Bronchial epithelial cell (primary cell): ENCODE measurements around the gene SEC31A. TPM values are rescaled to one million over a fixed set of nuclear protein-coding genes. Genes with fewer than 3 reads are reported as not detected.
A peak's percentile ranks its signal among the peaks of the same experiment; 100 is the strongest.
"Not testable (repeated sequence)": the region's sequence is repeated elsewhere in the genome, so short reads cannot be mapped to it uniquely, and the experiment has no call there.

Experiments
- DNase-seq: peaks from one replicate; pipeline ENCODE4 v3.0.0-alpha.2; 2010; ENCODE audit warnings: low read depth
- FAIRE-seq: peaks from 2 replicates; lab custom pipeline; 2011; peaks lifted over from hg19 to GRCh38; lab: Jason Lieb, UNC
- H3K27me3 ChIP-seq: 2 replicates; pipeline ENCODE4 v1.5.1; 2011; ENCODE audit warnings: low read length; ENCODE audit not compliant: control insufficient read depth, insufficient read depth
- H3K36me3 ChIP-seq: 2 replicates; pipeline ENCODE4 v1.5.1; 2011; ENCODE audit warnings: low read length; ENCODE audit not compliant: control insufficient read depth, insufficient read depth
- H3K4me3 ChIP-seq: 2 replicates; pipeline ENCODE4 v1.5.1; 2011; ENCODE audit warnings: mild to moderate bottlenecking, low read depth, low read length, control low read depth
- CTCF ChIP-seq: IDR thresholded peaks from 2 replicates; pipeline ENCODE4 v1.5.1; 2011; ENCODE audit warnings: mild to moderate bottlenecking, moderate library complexity, low read length, control low read depth, inconsistent platforms; ENCODE audit not compliant: insufficient read depth, severe bottlenecking
- total RNA-seq: library from RNA; depleted of rRNA; stranded (reverse); fragments of >200 nt; gene quantifications from 2 replicates; pipeline ENCODE4 v1.2.1, GENCODE V29; 2014

The SEC31A gene
- total RNA-seq, 1 donor from 2014 or later = 128 TPM

- FAIRE-seq (no peak), DNase-seq (no peak)
- Histone ChIP-seq H3K27me3 (no peaks in the 10 kb centered on the region), H3K4me3 (no peak overlapping the region), H3K36me3 (peaks cover 23% of the 10 kb centered on the region)
- no peak for TF ChIP-seq CTCF
These were observed 22.4 kb downstream of the SEC31A start for GRCh38 chr4:82868572-82868971.

GRCh38 chr4:82866706-82867385 lies 24.1 kb downstream of the SEC31A start:
- FAIRE-seq = no peak
- no peak overlapping the region for H3K4me3 ChIP-seq

GRCh38 chr4:82866033-82866432 lies 24.9 kb downstream of the SEC31A start:
- DNase-seq = peak; percentile 45
- H3K36me3 ChIP-seq = peaks cover 20% of the 10 kb centered on the region
- H3K4me3 ChIP-seq, FAIRE-seq, H3K27me3 ChIP-seq: not testable (repeated sequence)

More at GRCh38 chr4:82866706-82867385, 24.1 kb downstream of the SEC31A start:
- DNase-seq = no peak
- H3K27me3 ChIP-seq = no peaks in the 10 kb centered on the region
- peaks cover 24% of the 10 kb centered on the region for H3K36me3 ChIP-seq
- no peak for TF ChIP-seq CTCF

- Histone ChIP-seq H3K4me3 (no peak overlapping the region), H3K36me3 (peaks cover 16% of the 10 kb centered on the region), H3K27me3 (no peaks in the 10 kb centered on the region)
- DNase-seq = peak; percentile 98
- no peak for FAIRE-seq
- TF ChIP-seq CTCF = no peak
These were observed 25.4 kb downstream of the SEC31A start for GRCh38 chr4:82865592-82865991.

- no peaks in the 10 kb centered on the region for H3K27me3 ChIP-seq
- no peak for FAIRE-seq
- no peak for DNase-seq
- no peak for TF ChIP-seq CTCF
- H3K4me3 ChIP-seq = no peak overlapping the region
- H3K36me3 ChIP-seq = peaks cover 12% of the 10 kb centered on the region
These were observed 26.5 kb downstream of the SEC31A start for GRCh38 chr4:82864336-82864979.

- DNase-seq = no peak
- Histone ChIP-seq H3K27me3 (no peaks in the 10 kb centered on the region), H3K36me3 (peaks cover 13% of the 10 kb centered on the region), H3K4me3 (no peak overlapping the region)
- no peak for FAIRE-seq
- no peak for TF ChIP-seq CTCF
These were observed 29.4 kb downstream of the SEC31A start for GRCh38 chr4:82861529-82861928.

- DNase-seq, H3K27me3 ChIP-seq, FAIRE-seq, H3K4me3 ChIP-seq: not testable (repeated sequence)
- H3K36me3 ChIP-seq = peaks cover 13% of the 10 kb centered on the region
These were observed 30.5 kb downstream of the SEC31A start for GRCh38 chr4:82860487-82860886.
